Measurements from ENCODE around the gene CNOT3.
"Not testable (repeated sequence)": the region's sequence is repeated elsewhere in the genome, so short reads cannot be mapped to it uniquely, and the experiment has no call there.

The CNOT3 gene

GRCh38 chr19:54165222-54165621 lies 27.7 kb downstream of the CNOT3 start:
- H4K20me1 ChIP-seq (ENCODE audit: low read depth, low read length), result no peaks in the 10 kb centered on the region
- no peaks in the 10 kb centered on the region for H3K36me3 ChIP-seq (ENCODE audit: low read length)
- H3K9ac ChIP-seq (ENCODE audit: low read length), result no peak overlapping the region
- no peak overlapping the region for H3K4me3 ChIP-seq (ENCODE audit: insufficient read depth, low read length, poor library complexity, severe bottlenecking)
- no peaks in the 10 kb centered on the region for H3K9me3 ChIP-seq (ENCODE audit: insufficient read depth, low read length)
- H3F3A ChIP-seq (ENCODE audit: insufficient read depth), result no peaks in the 10 kb centered on the region
- TF ChIP-seq EZH2phosphoT487 (conservative IDR thresholded peaks at IDR 0.05; ENCODE audit: low read length) (no peak), CTCF (IDR thresholded peaks at IDR 0.05; ENCODE audit: insufficient read depth, low read length, poor library complexity, severe bottlenecking) (no peak)
- H3K4me2 ChIP-seq (ENCODE audit: low read depth, low read length, poor library complexity, severe bottlenecking), result no peak overlapping the region
- no peak overlapping the region for H2AFZ ChIP-seq (ENCODE audit: low read depth, low read length, severe bottlenecking)
- H3K9me2 ChIP-seq (replicated peaks; ENCODE audit: insufficient read depth, low read length), result no peaks in the 10 kb centered on the region
- no peaks in the 10 kb centered on the region for H3K27me3 ChIP-seq (ENCODE audit: low read length)
- no peaks in the 10 kb centered on the region for H3K79me2 ChIP-seq (ENCODE audit: insufficient read depth, low read length)
- H3K27ac ChIP-seq (ENCODE audit: low read depth, low read length), result no peak overlapping the region

GRCh38 chr19:54168174-54168917 lies 30.8 kb downstream of the CNOT3 start:
- H3F3A ChIP-seq (ENCODE audit: insufficient read depth), result no peaks in the 10 kb centered on the region
- no peaks in the 10 kb centered on the region for H3K9me3 ChIP-seq (ENCODE audit: insufficient read depth, low read length)
- H3K27ac ChIP-seq (ENCODE audit: low read depth, low read length), result no peak overlapping the region
- H3K4me2 ChIP-seq (ENCODE audit: low read depth, low read length, poor library complexity, severe bottlenecking), result peak overlapping the region; percentile 21
- no peak overlapping the region for H2AFZ ChIP-seq (ENCODE audit: low read depth, low read length, severe bottlenecking)
- H3K9ac ChIP-seq (ENCODE audit: low read length), result no peak overlapping the region
- no peaks in the 10 kb centered on the region for H3K27me3 ChIP-seq (ENCODE audit: low read length)
- H4K20me1 ChIP-seq (ENCODE audit: low read depth, low read length), result no peaks in the 10 kb centered on the region
- no peaks in the 10 kb centered on the region for H3K79me2 ChIP-seq (ENCODE audit: insufficient read depth, low read length)
- H3K36me3 ChIP-seq (ENCODE audit: low read length), result no peaks in the 10 kb centered on the region
- peak; percentile 55 for TF ChIP-seq CTCF (IDR thresholded peaks at IDR 0.05; ENCODE audit: insufficient read depth, low read length, poor library complexity, severe bottlenecking)
- TF ChIP-seq EZH2phosphoT487 (conservative IDR thresholded peaks at IDR 0.05; ENCODE audit: low read length), result no peak
- H3K4me3 ChIP-seq (ENCODE audit: insufficient read depth, low read length, poor library complexity, severe bottlenecking), result no peak overlapping the region
- H3K9me2 ChIP-seq (replicated peaks; ENCODE audit: insufficient read depth, low read length), result no peaks in the 10 kb centered on the region

GRCh38 chr19:54169149-54169740 lies 31.7 kb downstream of the CNOT3 start:
- Histone ChIP-seq H3K36me3 (ENCODE audit: low read length) (no peaks in the 10 kb centered on the region), H3K79me2 (ENCODE audit: insufficient read depth, low read length) (no peaks in the 10 kb centered on the region), H3K9ac (ENCODE audit: low read length) (no peak overlapping the region), H2AFZ (ENCODE audit: low read depth, low read length, severe bottlenecking) (no peak overlapping the region), H3K9me2 (replicated peaks; ENCODE audit: insufficient read depth, low read length) (no peaks in the 10 kb centered on the region), H3F3A (ENCODE audit: insufficient read depth) (no peaks in the 10 kb centered on the region), H3K9me3 (ENCODE audit: insufficient read depth, low read length) (no peaks in the 10 kb centered on the region), H4K20me1 (ENCODE audit: low read depth, low read length) (no peaks in the 10 kb centered on the region), H3K4me2 (ENCODE audit: low read depth, low read length, poor library complexity, severe bottlenecking) (no peak overlapping the region), H3K4me3 (ENCODE audit: insufficient read depth, low read length, poor library complexity, severe bottlenecking) (no peak overlapping the region), H3K27me3 (ENCODE audit: low read length) (no peaks in the 10 kb centered on the region), H3K27ac (ENCODE audit: low read depth, low read length) (no peak overlapping the region)
- TF ChIP-seq EZH2phosphoT487 (conservative IDR thresholded peaks at IDR 0.05; ENCODE audit: low read length) (no peak), CTCF (IDR thresholded peaks at IDR 0.05; ENCODE audit: insufficient read depth, low read length, poor library complexity, severe bottlenecking) (no peak)

GRCh38 chr19:54171736-54172431 lies 34.3 kb downstream of the CNOT3 start:
- H3K79me2 ChIP-seq (ENCODE audit: insufficient read depth, low read length); H2AFZ ChIP-seq (ENCODE audit: low read depth, low read length, severe bottlenecking); H3K4me3 ChIP-seq (ENCODE audit: insufficient read depth, low read length, poor library complexity, severe bottlenecking); H3K27ac ChIP-seq (ENCODE audit: low read depth, low read length); H3K9me3 ChIP-seq (ENCODE audit: insufficient read depth, low read length); H3K4me2 ChIP-seq (ENCODE audit: low read depth, low read length, poor library complexity, severe bottlenecking); H3K27me3 ChIP-seq (ENCODE audit: low read length); H3K36me3 ChIP-seq (ENCODE audit: low read length); H3K9me2 ChIP-seq (replicated peaks; ENCODE audit: insufficient read depth, low read length); H4K20me1 ChIP-seq (ENCODE audit: low read depth, low read length); H3K9ac ChIP-seq (ENCODE audit: low read length); H3F3A ChIP-seq (ENCODE audit: insufficient read depth): not testable (repeated sequence)

Measured in SU-DHL-6 (cell line).